Measurements from ENCODE around the gene MAP3K5. TPM values are rescaled to one million over a fixed set of nuclear protein-coding genes. Genes with fewer than 3 reads are reported as not detected.

Gene MAP3K5
- total and polyA plus RNA-seq, 4 donors: 7.5 to 28.3 (median 22.8) TPM

DNA sequence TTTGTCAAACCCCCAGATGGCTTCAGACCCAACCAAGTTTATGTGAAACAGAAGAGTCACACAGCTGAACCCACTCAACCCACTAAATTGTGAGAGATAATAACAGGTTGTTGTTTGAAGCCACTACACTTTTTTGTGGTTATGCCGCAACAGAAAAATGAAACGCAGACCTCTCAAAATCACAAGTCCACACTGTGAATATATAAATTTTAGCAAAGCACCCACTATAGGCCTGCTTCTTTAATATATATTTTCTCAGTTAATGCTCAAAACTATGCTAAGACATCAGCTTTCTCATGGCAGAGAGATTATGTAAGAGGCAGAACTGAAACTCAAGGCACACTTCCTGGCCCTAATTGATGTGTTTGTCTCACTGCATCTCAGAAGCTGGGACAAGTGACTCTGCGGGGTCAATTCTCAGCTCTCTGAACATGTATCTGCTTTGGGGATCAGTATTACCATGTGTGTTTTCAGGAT lies 27.7 kb downstream of the MAP3K5 start:
- no peak for ATAC-seq (ENCODE audit: insufficient read depth, low FRiP score)
- no peak for DNase-seq
- WGBS, 2 donors: 51 to 60% methylated on average over 3 of the region's 3 CpGs
- Histone ChIP-seq H3K4me1 (ENCODE audit: control insufficient read depth in 5 of 5, insufficient read depth in 5 of 5, low read length in 5 of 5) (peaks cover 4 to 32% (median 22%) of the 10 kb centered on the region in 5 donors), H3K27me3 (ENCODE audit: control insufficient read depth in 3 of 3, insufficient read depth in 3 of 3, low read length in 2 of 3) (no peaks in the 10 kb centered on the region), H3K9me3 (ENCODE audit: control insufficient read depth in 4 of 4, insufficient read depth in 3 of 4, low read length in 3 of 4) (no peaks in the 10 kb centered on the region), H3K9ac (ENCODE audit: insufficient read depth in 1 of 2, low read length in 2 of 2) (no peak overlapping the region), H3K27ac (ENCODE audit: low read depth in 1 of 2, low read length in 1 of 2) (no peak overlapping the region), H3K4me3 (no peak overlapping the region), H3K36me3 (ENCODE audit: control insufficient read depth in 4 of 4, insufficient read depth in 4 of 4, low read length in 4 of 4) (no peaks in the 10 kb centered on the region)
- TF ChIP-seq CTCF (IDR thresholded peaks at IDR 0.05; ENCODE audit: control extremely low read depth, extremely low read depth): no peak

- H3K27ac ChIP-seq (ENCODE audit: low read depth in 1 of 2, low read length in 1 of 2): no peak overlapping the region
- ATAC-seq (ENCODE audit: insufficient read depth, low FRiP score) (no peak), DNase-seq (no peak)
- no peaks in the 10 kb centered on the region for H3K27me3 ChIP-seq (ENCODE audit: control insufficient read depth in 3 of 3, insufficient read depth in 3 of 3, low read length in 2 of 3)
- H3K4me1 ChIP-seq (ENCODE audit: control insufficient read depth in 5 of 5, insufficient read depth in 5 of 5, low read length in 5 of 5): peaks cover 4 to 32% (median 22%) of the 10 kb centered on the region in 5 donors
- TF ChIP-seq CTCF (IDR thresholded peaks at IDR 0.05; ENCODE audit: control extremely low read depth, extremely low read depth): no peak
- 91 to 93% methylated on average over 5 of the region's 5 CpGs for WGBS, 2 donors
- no peak overlapping the region for H3K4me3 ChIP-seq
- H3K9ac ChIP-seq (ENCODE audit: insufficient read depth in 1 of 2, low read length in 2 of 2): no peak overlapping the region
- no peaks in the 10 kb centered on the region for H3K9me3 ChIP-seq (ENCODE audit: control insufficient read depth in 4 of 4, insufficient read depth in 3 of 4, low read length in 3 of 4)
- H3K36me3 ChIP-seq (ENCODE audit: control insufficient read depth in 4 of 4, insufficient read depth in 4 of 4, low read length in 4 of 4): no peaks in the 10 kb centered on the region
Measured at GRCh38 chr6:136763716-136764516, 28.4 kb downstream of the MAP3K5 start.

- Histone ChIP-seq H3K4me1 (ENCODE audit: control insufficient read depth in 5 of 5, insufficient read depth in 5 of 5, low read length in 5 of 5) (peaks cover 4 to 32% (median 22%) of the 10 kb centered on the region in 5 donors), H3K9ac (ENCODE audit: insufficient read depth in 1 of 2, low read length in 2 of 2) (no peak overlapping the region), H3K4me3 (no peak overlapping the region), H3K27me3 (ENCODE audit: control insufficient read depth in 3 of 3, insufficient read depth in 3 of 3, low read length in 2 of 3) (no peaks in the 10 kb centered on the region), H3K27ac (ENCODE audit: low read depth in 1 of 2, low read length in 1 of 2) (peak overlapping the region in 1 of 2 donors; percentile 84), H3K9me3 (ENCODE audit: control insufficient read depth in 4 of 4, insufficient read depth in 3 of 4, low read length in 3 of 4) (no peaks in the 10 kb centered on the region), H3K36me3 (ENCODE audit: control insufficient read depth in 4 of 4, insufficient read depth in 4 of 4, low read length in 4 of 4) (no peaks in the 10 kb centered on the region)
- DNase-seq (no peak), ATAC-seq (ENCODE audit: insufficient read depth, low FRiP score) (no peak)
- 90 to 97% methylated on average over 1 of the region's 1 CpG for WGBS, 2 donors
- no peak for TF ChIP-seq CTCF (IDR thresholded peaks at IDR 0.05; ENCODE audit: control extremely low read depth, extremely low read depth)
Measured at GRCh38 chr6:136763255-136763654, 29.0 kb downstream of the MAP3K5 start.

All from lung (tissue), 12 donors.